ENCODE data around the gene DOCK11. TPM values are rescaled to one million over a fixed set of nuclear protein-coding genes. Genes with fewer than 3 reads are reported as not detected.
A peak's percentile ranks its signal among the peaks of the same experiment; 100 is the strongest.

DOCK11 gene
- total and polyA plus RNA-seq, 9 of the 15 experiments (the other 6 are each of a cell fraction or from before 2014, with no cell fraction given): 41.8 to 77.8 (median 50.9) TPM

DNA sequence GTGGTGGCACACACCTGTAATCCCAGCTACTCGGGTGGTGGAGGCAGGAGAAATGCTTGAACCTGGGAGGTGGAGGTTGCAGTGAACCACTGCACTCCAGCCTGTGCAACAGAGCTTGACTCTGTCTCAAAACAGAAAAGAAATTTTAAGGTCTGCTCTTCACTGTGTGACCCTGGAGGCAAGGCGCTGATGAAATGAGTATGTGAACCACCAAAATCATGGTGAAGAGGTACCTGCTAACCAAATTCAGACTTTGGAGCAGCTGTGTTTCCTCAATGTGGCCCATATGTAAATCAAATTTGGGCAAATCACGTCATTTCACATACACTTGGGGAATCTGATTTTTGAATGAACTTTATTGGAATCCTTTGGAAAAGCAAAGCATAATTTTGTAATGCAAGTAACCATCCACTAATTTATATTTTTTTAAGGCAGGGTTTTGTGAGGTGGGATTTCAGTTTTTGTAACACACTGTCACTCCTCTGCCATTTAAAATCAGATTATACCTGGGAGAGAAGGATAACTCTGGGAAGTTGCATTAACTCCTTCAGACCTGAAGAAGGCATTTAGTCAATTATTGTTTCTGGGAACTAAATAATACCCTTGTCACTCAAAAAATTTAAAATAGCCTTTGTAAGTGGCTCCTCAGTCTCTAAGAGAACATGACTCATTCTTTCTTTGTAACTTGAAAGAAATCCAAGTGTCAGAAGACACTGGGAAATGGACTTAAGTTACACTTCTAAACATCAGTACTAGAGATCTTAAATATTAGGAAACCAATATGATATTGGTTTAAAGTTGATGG, 24.0 kb downstream of the DOCK11 start (continued):
- TF ChIP-seq, protein P1, sequence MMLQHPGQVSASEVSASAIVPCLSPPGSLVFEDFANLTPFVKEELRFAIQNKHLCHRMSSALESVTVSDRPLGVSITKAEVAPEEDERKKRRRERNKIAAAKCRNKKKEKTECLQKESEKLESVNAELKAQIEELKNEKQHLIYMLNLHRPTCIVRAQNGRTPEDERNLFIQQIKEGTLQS (IDR thresholded peaks at IDR 0.05): peak; percentile 66
- TF ChIP-seq, protein P1 (CRISPR knock-in tag; conservative IDR thresholded peaks at IDR 0.05): no peak
- TF ChIP-seq PKNOX1 (IDR thresholded peaks at IDR 0.05) (peak; percentile 85), JUND (IDR thresholded peaks at IDR 0.05; ENCODE audit: borderline replicate concordance, low read depth, low read length) (peak; percentile 61; the same call in 1 of the 2 replicates), JUND (tag; IDR thresholded peaks at IDR 0.05; ENCODE audit: borderline replicate concordance, low read depth, low read length) (no peak; the same call in 2 of the 3 replicates), SP1 (CRISPR knock-in tag; IDR thresholded peaks at IDR 0.05) (no peak), SNIP1 (IDR thresholded peaks at IDR 0.05; ENCODE audit: low read depth) (no peak), MEIS2 (IDR thresholded peaks at IDR 0.05; ENCODE audit: partially characterized antibody) (peak; percentile 32)
